ENCODE results near the gene ARIH1.

DNA sequence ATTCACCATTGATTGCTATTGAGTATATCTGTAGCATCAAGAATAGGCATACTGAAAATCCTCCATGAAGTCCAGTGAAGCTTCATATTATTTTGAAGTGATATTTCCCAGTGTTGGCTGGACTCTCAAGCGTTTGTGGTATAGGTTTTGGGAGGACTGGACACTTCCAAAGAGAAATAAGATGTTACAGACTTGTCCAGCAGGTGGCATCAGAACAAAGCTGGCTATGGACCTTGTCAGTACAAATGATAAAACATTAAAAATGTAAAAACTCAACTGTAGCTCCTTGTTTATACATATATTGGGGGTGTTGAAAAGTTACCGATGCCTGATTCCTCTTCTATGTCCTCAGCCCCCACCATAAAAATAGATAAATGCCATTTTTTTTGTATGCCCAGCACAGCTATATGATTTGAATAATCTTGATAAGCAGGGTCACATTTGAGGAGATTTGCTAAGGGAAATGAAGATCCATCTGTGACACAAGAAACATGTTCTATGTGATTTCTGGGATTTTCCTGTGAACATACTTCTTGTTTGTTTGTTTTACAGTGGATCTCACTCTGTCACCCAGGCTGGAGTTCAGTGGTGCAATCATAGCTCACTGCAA is 125.8 kb downstream of the ARIH1 start:
- no peak for TF ChIP-seq CSDC2 (CRISPR knock-in tag; IDR thresholded peaks at IDR 0.05)
- no peak for TF ChIP-seq ESRRG (CRISPR knock-in tag; IDR thresholded peaks at IDR 0.05)
- TF ChIP-seq ZFP30 (CRISPR knock-in tag; IDR thresholded peaks at IDR 0.05): no peak
- no peak for TF ChIP-seq ZC3H10 (CRISPR knock-in tag; IDR thresholded peaks at IDR 0.05)
- TF ChIP-seq, protein P1, sequence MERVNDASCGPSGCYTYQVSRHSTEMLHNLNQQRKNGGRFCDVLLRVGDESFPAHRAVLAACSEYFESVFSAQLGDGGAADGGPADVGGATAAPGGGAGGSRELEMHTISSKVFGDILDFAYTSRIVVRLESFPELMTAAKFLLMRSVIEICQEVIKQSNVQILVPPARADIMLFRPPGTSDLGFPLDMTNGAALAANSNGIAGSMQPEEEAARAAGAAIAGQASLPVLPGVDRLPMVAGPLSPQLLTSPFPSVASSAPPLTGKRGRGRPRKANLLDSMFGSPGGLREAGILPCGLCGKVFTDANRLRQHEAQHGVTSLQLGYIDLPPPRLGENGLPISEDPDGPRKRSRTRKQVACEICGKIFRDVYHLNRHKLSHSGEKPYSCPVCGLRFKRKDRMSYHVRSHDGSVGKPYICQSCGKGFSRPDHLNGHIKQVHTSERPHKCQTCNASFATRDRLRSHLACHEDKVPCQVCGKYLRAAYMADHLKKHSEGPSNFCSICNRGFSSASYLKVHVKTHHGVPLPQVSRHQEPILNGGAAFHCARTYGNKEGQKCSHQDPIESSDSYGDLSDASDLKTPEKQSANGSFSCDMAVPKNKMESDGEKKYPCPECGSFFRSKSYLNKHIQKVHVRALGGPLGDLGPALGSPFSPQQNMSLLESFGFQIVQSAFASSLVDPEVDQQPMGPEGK (CRISPR knock-in tag; IDR thresholded peaks at IDR 0.05; ENCODE audit: borderline replicate concordance): no peak
- TF ChIP-seq ZNF70 (CRISPR knock-in tag; IDR thresholded peaks at IDR 0.05): no peak
